GM18505 (cell line): Measurements from ENCODE around the gene SLC24A3.

Experiments used
- ATAC-seq: cut with Tn5 transposase; IDR thresholded peaks from one replicate; pipeline ENCODE4 v1.9.1; 2021; ENCODE audit not compliant: unreplicated experiment
- POLR2A ChIP-seq: IDR thresholded peaks from 4 replicates; pipeline ENCODE4 v1.6.1; 2011; ENCODE audit warnings: borderline replicate concordance; ENCODE audit not compliant: insufficient read depth, insufficient read length; ENCODE audit errors: extremely low read depth

The SLC24A3 gene

DNA sequence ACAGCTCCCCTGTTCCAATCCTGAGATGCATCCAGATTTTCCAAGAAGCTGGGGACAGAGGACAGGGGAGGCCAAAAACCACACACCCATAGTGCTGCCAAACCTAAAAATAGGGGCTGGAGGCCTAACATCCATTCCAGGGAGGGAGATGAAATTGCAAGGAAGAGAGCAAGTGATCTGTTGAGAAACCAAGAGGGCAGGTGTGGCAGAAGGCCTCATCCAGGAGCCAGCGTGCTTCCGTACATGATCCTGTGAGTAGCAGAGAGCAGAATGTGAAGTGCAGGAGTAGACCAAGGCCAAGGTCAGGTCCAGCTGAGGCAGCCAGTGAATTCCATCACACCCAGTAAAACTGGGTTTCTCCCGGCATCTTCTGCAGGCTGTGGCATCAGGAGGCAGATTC, 377.9 kb downstream of the SLC24A3 start:
- no peak for ATAC-seq
- TF ChIP-seq POLR2A, result no peak

- no peak for ATAC-seq
- TF ChIP-seq POLR2A, result no peak
These were observed 381.3 kb downstream of the SLC24A3 start for GRCh38 chr20:19593762-19594161.

GRCh38 chr20:19594896-19595295, 382.5 kb downstream of the SLC24A3 start:
- no peak for ATAC-seq
- no peak for TF ChIP-seq POLR2A

DNA sequence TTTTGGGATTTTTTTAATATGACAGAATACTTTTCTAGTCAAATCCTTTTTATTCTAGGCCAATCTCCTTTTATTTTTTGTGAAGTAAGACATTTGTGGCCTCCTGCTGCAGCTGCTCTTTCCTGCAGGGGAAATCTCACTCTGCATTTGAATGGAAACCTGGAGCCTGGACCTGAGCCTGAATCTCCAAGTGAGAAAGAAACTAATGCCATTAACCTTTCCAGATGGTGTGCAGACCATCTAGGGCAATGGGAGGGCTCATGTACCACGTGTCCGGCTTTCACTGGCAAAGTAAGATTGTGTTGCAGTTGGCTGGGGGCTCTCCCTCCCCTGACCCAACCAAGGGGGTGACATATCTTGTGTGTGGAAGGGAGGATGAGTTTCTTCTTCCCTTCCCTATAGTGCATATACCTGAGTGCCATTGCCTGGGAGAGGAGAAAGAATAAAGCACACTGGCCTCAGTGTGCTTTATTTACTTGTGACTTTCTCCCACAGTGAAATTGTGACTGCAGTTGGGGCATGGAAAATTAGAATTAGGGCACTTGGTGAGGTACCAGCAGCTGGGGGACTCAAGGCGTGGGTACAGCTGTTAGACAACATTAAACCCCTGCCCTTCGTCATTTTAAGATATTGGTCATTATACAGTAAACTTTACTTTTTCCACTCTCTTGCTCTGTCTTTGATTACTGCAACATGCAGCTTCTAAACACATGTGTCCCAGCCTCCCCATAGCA, 385.8 kb downstream of the SLC24A3 start:
- TF ChIP-seq POLR2A, result no peak
- no peak for ATAC-seq

GRCh38 chr20:19599200-19599599, 386.8 kb downstream of the SLC24A3 start:
- no peak for ATAC-seq

GRCh38 chr20:19600042-19600441, 387.6 kb downstream of the SLC24A3 start:
- no peak for TF ChIP-seq POLR2A
- no peak for ATAC-seq

More at GRCh38 chr20:19599200-19599599, 386.8 kb downstream of the SLC24A3 start:
- TF ChIP-seq POLR2A, result no peak

DNA sequence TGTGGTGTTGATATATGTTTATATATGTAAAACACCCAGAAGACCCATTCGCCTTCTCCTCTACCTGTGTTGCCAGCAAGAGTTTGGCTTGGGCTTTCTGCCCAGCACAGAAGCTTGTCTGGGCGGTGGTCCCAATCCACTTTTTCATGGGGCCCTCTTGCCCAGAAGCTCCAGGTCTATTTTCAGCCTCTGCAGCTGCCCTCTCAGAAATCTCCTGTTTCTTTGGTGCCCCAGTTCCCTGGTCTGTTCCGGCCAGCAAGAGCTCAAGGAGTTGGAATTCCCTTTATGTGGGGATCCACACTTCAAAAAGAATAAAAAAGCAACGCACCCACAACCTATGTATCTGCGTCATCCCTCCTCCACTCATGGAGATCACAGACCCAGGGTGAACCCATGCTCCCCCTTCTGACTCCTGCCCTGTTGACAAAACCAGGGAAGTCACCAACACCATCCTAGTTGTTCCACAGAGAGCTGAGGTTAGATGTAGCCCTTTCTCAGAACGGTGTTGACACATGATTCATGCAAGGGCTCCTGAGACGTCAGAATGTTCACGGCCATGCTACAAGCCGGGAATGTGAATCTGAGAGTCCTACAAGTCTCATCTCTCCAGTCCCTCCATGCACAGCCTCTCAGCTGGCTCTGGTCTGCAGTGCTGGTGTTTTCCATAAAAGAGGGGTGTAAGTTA, 388.8 kb downstream of the SLC24A3 start:
- no peak for TF ChIP-seq POLR2A
- no peak for ATAC-seq

DNA sequence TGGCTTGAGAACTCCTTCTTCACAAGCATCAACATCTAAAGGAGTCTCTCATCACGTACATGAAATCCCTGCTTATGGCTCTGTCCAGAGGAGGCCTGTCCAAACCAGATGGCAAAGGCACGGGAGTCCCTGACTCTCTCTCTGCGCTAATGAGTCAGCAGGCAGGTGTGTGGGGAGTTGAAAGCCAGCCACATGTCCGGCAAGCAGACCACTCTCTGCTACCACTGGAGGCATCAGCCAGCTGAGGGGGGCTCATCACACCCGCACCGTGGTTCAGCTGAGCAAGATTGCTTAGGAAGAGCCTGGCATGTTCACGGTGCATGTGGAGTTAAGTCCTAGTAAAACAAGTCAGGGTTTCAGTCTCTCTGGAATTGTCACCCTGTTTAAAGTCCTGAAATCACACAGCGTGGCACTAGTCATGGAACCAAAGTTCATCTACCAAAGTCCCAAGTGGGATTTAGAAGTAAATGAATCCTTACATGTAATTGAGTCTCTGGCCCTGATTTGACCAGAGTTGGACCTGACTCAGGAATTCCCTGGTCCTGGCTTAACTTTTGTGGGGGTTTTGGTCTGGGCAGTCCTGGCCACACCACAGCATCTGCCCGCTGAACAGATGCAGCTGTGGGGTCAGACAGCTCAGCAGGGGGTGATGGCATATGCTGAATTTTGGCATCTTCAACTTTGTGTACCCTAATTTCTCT, 390.4 kb downstream of the SLC24A3 start:
- no peak for TF ChIP-seq POLR2A
- ATAC-seq, result no peak

- ATAC-seq, result no peak
- no peak for TF ChIP-seq POLR2A
These were observed 390.9 kb downstream of the SLC24A3 start for GRCh38 chr20:19603376-19603750.

- no peak for TF ChIP-seq POLR2A
- no peak for ATAC-seq
These were observed 393.5 kb downstream of the SLC24A3 start for GRCh38 chr20:19605786-19606485.

DNA sequence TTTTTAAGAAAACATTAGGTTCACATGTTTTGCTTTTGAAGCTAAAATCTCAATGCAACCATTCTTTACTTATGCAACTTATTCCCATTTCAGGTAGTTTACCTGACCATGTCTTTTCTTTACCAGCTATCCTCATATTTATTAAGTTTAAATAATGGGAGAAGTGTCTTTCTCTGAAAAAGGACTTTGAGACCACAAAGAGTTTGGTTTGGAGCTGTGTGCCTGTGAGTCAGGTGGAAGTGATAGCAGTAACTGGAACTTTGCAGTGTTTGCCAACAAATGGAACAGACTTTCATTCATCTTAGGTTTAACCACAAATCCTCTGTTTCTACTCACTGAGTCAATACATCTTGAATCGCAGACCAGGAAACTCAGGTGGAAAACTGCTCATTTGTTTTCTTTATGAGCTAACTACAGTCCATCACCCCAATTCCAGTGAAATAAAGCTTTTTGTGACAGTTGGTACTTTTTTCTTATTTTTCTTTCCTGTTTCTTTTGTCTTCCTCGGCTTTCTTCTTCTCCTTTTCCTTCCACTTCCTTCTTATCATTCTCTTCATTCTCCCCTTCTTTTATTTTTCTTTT, 397.3 kb downstream of the SLC24A3 start:
- no peak for ATAC-seq

GRCh38 chr20:19615629-19616028, 403.2 kb downstream of the SLC24A3 start:
- no peak for TF ChIP-seq POLR2A
- no peak for ATAC-seq

More for the DNA sequence above, 397.3 kb downstream of the SLC24A3 start:
- no peak for TF ChIP-seq POLR2A

GRCh38 chr20:19616081-19616480, 403.6 kb downstream of the SLC24A3 start:
- no peak for ATAC-seq
- TF ChIP-seq POLR2A, result no peak
